ENCODE data around the gene ADAMTS9.

Gene ADAMTS9

GRCh38 chr3:64495781-64496334 lies 191.9 kb downstream of the ADAMTS9 start:
- in situ Hi-C loops (cut with MboI; ENCODE audit: low sequenced_read_pairs), result no loop called here

DNA sequence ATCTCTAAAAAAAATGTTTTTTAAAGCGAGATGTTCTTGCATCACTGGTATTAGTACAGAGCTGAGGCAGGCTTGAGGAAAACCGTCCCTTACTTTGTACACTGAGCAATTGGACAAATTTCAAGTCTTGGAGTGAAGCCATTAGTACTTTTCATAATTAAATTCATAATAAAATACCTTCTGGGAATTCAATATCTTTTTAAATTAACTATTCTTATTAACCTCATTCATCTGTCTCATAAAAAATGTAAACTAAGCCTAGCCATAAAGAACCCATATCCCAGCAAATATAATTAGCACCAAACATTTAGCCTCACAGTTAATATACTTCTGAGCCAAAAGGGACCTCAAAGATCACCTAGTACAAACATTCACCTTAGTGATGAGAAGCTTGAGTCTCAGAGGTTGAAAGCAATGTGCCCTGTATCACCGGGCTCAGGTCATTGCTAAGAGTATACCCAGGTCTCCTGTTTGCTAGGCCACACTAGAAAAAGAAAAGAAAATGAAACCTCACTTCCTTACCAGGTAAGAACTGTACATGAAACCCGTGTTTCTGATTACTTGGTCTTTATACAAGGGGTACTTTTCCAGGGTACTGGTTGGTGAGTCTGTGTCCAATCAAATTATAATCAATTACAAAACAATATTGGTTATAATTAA lies 192.5 kb downstream of the ADAMTS9 start:
- in situ Hi-C loops (cut with MboI; ENCODE audit: low sequenced_read_pairs), result no loop called here

- in situ Hi-C loops (cut with MboI; ENCODE audit: low sequenced_read_pairs), result no loop called here
Measured at GRCh38 chr3:64494526-64494925, 193.3 kb downstream of the ADAMTS9 start.

- in situ Hi-C loops (cut with MboI; ENCODE audit: low sequenced_read_pairs), result no loop called here
Measured at GRCh38 chr3:64493149-64493548, 194.7 kb downstream of the ADAMTS9 start.

- in situ Hi-C loops (cut with MboI; ENCODE audit: low sequenced_read_pairs), result no loop called here
Measured at GRCh38 chr3:64491843-64492242, 196.0 kb downstream of the ADAMTS9 start.

DNA sequence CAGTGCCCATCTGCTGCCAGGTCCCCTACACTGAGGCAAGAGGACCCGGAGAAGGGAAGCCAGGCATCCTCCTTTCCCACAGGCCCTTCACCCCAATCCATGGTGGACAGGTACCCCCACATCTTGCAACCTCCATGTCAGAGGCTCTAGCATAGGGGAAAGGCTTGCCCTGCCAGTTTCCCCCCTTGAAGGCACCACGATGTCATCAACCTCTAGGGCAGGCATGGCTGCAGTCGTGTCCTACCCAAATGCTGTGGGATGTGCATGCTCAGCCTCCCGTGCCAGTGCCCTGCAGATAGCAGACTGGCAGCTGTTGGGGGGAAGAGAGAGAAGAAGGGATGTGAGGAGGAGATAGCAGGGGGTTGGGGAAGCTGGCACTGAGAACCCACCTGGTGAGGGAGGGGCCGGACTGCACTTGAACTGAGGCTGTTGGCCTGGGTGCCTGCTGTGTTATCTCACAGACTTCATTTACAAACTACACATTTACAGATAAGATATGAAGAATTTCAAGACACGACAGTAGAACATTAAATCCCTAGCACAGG lies 197.5 kb downstream of the ADAMTS9 start:
- in situ Hi-C loops (cut with MboI; ENCODE audit: low sequenced_read_pairs), result no loop called here

GRCh38 chr3:64489361-64490044 lies 198.3 kb downstream of the ADAMTS9 start:
- in situ Hi-C loops (cut with MboI; ENCODE audit: low sequenced_read_pairs), result no loop called here

- in situ Hi-C loops (cut with MboI; ENCODE audit: low sequenced_read_pairs), result no loop called here
Measured at GRCh38 chr3:64488939-64489338, 198.9 kb downstream of the ADAMTS9 start.

DNA sequence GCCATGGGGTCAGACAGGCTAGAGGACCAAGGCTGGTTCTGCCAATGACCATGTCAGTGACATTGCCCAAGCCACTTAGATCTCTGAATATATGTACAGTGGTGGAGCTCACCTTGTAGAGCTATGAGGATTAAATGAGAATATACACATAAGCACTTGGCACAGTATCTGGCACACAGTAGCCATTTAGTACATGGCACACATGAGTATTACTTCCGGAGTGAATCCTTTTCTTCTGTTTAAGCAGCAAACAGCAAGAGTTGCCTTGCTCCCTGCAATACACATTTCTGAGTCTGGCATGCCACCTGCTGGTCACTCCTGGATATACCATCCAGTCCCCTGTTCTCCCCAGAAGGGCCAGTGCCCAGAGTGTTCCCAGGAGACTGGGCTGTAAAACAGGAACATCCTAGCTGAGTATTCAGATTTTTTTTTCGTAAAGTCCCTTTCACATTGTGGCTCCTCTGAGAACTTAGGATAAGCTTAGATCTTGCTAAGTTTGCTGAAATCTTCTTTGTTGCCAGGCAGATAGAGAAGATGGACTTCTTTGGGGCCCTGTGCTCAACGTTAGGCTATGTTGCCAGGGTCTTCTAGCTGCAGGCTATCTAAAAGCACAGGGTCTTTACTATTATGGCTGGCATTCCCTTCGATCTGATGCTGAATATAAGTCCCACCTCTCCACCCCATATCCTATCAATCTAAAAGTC lies 203.4 kb downstream of the ADAMTS9 start:
- in situ Hi-C loops (cut with MboI; ENCODE audit: low sequenced_read_pairs), result no loop called here

- in situ Hi-C loops (cut with MboI; ENCODE audit: low sequenced_read_pairs), result no loop called here
Measured at GRCh38 chr3:64483467-64483866, 204.3 kb downstream of the ADAMTS9 start.

DNA sequence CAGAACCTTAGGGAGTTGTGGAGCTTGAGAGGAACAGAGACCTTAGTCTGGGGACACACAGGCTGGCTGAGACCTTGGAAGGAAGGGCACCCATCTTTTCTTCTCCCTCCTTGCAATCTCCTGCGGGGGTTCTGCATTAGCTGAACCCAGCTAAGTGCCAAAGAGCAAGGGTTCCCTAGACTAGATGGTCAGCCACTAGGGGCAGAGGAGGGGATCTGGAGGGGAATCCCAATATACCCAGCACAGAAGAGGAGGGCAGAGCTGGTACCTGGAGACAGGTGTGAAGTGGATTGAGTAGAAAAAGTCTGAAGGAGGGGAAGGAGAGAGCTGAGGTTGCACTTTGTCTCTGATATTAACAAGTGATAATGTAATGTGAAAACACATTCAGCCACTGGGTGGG lies 212.8 kb downstream of the ADAMTS9 start:
- in situ Hi-C loops (cut with MboI; ENCODE audit: low sequenced_read_pairs), result no loop called here

- in situ Hi-C loops (cut with MboI; ENCODE audit: low sequenced_read_pairs), result loop anchor here (25.0 kb wide), 1 partner anchor 436 kb away; no protein-coding TSS in a partner anchor
Measured at GRCh38 chr3:64473466-64473865, 214.3 kb downstream of the ADAMTS9 start.

DNA sequence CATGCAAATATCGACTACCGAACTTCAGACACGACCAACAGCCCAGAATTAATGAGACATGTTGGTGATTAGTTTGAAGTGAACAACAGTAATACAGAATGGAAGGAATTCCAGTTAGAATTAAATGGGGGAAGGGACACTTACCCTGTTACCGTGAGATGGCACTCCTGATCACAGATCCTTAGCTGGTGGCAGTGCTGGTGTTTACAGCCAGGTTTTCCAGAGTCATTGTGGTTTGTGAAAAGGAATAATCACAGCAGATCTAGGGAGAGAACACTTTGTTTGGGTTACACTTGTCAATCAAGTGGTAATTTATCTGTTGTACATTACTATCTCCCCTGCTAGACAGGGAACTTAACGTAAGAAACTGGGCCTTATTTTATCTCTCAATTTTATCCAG lies 217.4 kb downstream of the ADAMTS9 start:
- in situ Hi-C loops (cut with MboI; ENCODE audit: low sequenced_read_pairs), result loop anchor here (25.0 kb wide), 1 partner anchor 433 kb away; no protein-coding TSS in a partner anchor

DNA sequence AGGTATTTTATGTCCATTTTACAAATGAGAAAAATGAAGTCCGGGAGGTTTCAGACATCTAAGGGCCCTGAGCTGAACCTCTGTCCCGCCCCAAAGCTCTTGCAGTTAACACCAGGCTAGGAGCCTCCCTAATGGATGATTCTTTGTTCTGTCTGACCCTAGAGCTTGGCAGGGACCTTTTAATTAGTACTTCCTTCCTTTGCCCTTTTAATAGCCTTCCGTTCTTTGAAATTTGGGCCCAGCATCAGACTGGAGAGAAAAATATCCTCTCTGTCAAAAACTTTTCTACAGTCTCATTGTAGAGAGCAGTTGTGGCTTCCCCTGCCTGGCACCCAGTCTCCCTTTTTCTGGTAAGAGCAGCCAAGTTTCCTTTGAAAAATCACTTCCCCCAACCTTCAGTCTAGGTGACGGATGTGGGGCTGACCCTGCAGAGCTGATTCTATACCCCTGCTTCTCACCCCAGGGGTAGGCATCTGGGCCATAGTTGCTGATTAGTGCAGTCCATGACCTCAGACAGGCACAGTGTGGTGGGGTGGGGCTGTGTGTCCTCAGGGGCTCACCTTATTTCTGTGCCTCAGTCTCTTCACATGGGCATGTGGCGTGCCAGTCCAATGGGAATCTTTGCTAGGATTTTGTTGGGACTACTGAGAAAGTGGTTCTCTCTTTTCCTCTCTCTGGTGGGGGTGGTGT lies 220.4 kb downstream of the ADAMTS9 start:
- in situ Hi-C loops (cut with MboI; ENCODE audit: low sequenced_read_pairs), result loop anchor here (25.0 kb wide), 1 partner anchor 430 kb away; no protein-coding TSS in a partner anchor

Data from HL-60/S4 (cell line).